ENCODE results near the gene NUDT14.

GRCh38 chr14:105173901-105174894, 6.9 kb downstream of the NUDT14 start:
- no peak for TF ChIP-seq CTCF (conservative IDR thresholded peaks at IDR 0.05; ENCODE audit: low read length)
- TF ChIP-seq EZH2phosphoT487 (IDR thresholded peaks at IDR 0.05; ENCODE audit: borderline replicate concordance), result no peak
